AG09319 (cell line): ENCODE data around the gene EOMES.
A peak's percentile ranks its signal among the peaks of the same experiment; 100 is the strongest.

ENCODE experiments used
- DNase-seq: peaks from one replicate; pipeline ENCODE4 v3.0.0-alpha.2; 2010; ENCODE audit warnings: low read depth; ENCODE audit errors: extremely low read depth
- CTCF ChIP-seq: IDR thresholded peaks from 2 replicates; pipeline ENCODE4 v1.5.1; 2011; ENCODE audit warnings: low read depth, mild to moderate bottlenecking, inconsistent platforms, low read length, moderate library complexity

Gene EOMES

DNA sequence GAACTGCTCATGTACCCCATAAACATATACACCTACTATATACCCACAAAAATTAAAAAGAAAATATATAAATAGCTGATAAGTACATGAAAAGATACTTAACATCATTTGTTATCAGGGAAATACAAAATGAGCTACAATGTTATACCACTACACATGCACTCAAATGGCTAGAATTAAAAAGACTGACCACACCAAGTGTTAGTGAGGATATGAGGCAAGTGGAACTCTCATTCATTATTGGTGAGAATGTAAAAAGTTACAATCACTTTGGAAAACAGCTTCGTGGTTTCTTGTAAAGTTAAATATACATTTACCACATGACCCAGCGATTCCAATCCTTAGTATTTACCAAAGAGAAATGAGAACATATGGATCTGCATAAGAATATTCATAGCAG is 26.5 kb downstream of the EOMES start:
- TF ChIP-seq CTCF, result no peak
- no peak for DNase-seq

- TF ChIP-seq CTCF, result no peak
- no peak for DNase-seq
Measured at GRCh38 chr3:27688053-27688452, 34.1 kb downstream of the EOMES start.

- no peak for TF ChIP-seq CTCF
- peak; percentile 79 for DNase-seq
Measured at GRCh38 chr3:27686642-27687041, 35.5 kb downstream of the EOMES start.

- TF ChIP-seq CTCF, result no peak
- DNase-seq, result no peak
Measured at GRCh38 chr3:27685474-27685873, 36.6 kb downstream of the EOMES start.

GRCh38 chr3:27684302-27684701 is 37.8 kb downstream of the EOMES start:
- DNase-seq, result no peak
- no peak for TF ChIP-seq CTCF

- TF ChIP-seq CTCF, result peak; percentile 48
- DNase-seq, result peak; percentile 77
Measured at GRCh38 chr3:27681249-27681748, 40.8 kb downstream of the EOMES start.

DNA sequence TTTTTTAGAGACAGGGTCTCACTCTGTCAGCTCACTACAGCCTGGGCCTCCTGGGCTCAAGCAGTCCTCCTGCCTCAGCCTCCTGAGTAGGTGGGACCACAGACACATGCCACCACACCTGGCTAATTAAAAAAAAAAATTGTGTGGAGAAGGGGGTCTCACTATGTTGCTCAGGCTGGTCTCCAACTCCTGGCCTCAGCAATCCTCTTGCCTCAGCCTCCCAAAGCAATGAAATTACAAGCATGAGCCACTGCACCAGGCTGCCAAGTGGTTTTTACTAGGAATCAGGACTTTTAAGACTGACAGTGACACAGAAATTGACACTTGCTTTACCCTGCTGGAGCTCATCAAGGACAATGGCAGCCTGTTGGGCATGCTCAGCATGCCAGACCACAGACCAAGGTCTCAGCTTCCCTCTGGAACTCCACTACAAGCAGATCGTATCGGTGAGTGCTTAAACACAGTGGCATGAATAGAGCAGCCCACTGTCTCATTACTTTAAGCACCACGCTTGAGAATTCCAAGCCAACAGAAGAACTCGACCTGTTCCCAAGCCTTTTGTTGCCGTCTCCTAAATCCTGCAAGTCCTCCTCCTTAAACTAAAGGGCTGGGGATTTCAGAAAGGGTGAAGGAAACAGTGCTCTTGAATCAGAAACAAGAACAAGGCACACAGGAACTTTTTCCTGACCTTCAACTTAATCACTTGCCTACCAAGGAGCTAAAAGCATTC is 41.4 kb downstream of the EOMES start:
- TF ChIP-seq CTCF, result no peak
- DNase-seq, result no peak
